Neutrophil (primary cell): ENCODE results near the gene FSD1.

Experiments
- H3K27ac ChIP-seq: fragments of 200-600 bp; sonication (generic); 2 replicates; pipeline ENCODE4 v1.5.1; 2016; ENCODE audit warnings: mild to moderate bottlenecking, moderate library complexity
- H3K27me3 ChIP-seq: fragments of 200-600 bp; sonication (generic); 2 replicates; pipeline ENCODE4 v1.6.0; 2016; ENCODE audit warnings: mild to moderate bottlenecking
- H3K36me3 ChIP-seq: fragments of 200-600 bp; sonication (generic); 2 replicates; pipeline ENCODE4 v1.5.1; 2017
- H3K4me1 ChIP-seq, 2 experiments: fragments of 200-600 bp in 1 of 2; sonication (generic) in 1 of 2; 1 replicate in 1 of 2; 2 replicates in 1 of 2; pipeline versions ENCODE4 v1.5.1 to v1.6.1; 2013 to 2016; ENCODE audit warnings: low read depth in 1 of 2, low read length in 1 of 2, mild to moderate bottlenecking in 1 of 2, moderate library complexity in 1 of 2; ENCODE audit not compliant: control insufficient read depth in 1 of 2, insufficient read depth in 1 of 2
- H3K4me3 ChIP-seq, 2 experiments: fragments of 200-600 bp in 1 of 2; sonication (generic) in 1 of 2; 1 replicate in 1 of 2; 2 replicates in 1 of 2; pipeline ENCODE4 v1.5.1; 2013 to 2016; ENCODE audit warnings: low read depth in 1 of 2, low read length in 1 of 2, mild to moderate bottlenecking in 1 of 2, moderate library complexity in 1 of 2
- H3K9me3 ChIP-seq: fragments of 200-600 bp; sonication (generic); 2 replicates; pipeline ENCODE4 v1.5.1; 2016
- CTCF ChIP-seq: fragments of 200-600 bp; sonication (generic); IDR thresholded peaks from 2 replicates; pipeline ENCODE4 v1.5.1; 2016; ENCODE audit warnings: antibody characterized with exemption

FSD1 gene

GRCh38 chr19:4304538-4305256 lies at the start of gene FSD1:
Gene FSD1 (plus strand): TSS chr19:4304598. CDS start chr19:4304747, 149 bp downstream.
- peaks cover 33% of the 10 kb centered on the region for H3K27me3 ChIP-seq
- no peak for TF ChIP-seq CTCF
- H3K4me3 ChIP-seq: no peak within 1 kb of the TSS
- H3K9me3 ChIP-seq: no peaks in the 10 kb centered on the region
- no peaks in the 10 kb centered on the region for H3K4me1 ChIP-seq
- H3K36me3 ChIP-seq: no peaks in the 10 kb centered on the region
- H3K27ac ChIP-seq: no peak within 1 kb of the TSS

GRCh38 chr19:4256563-4256962 lies 47.8 kb upstream of the FSD1 start:
- H3K9me3 ChIP-seq: no peaks in the 10 kb centered on the region
- no peak overlapping the region for H3K4me3 ChIP-seq
- H3K27me3 ChIP-seq: no peaks in the 10 kb centered on the region
- H3K27ac ChIP-seq: no peak overlapping the region
- H3K36me3 ChIP-seq: peaks cover 93% of the 10 kb centered on the region
- H3K4me1 ChIP-seq: no peaks in the 10 kb centered on the region
- no peak for TF ChIP-seq CTCF

GRCh38 chr19:4257025-4257424 lies 47.4 kb upstream of the FSD1 start:
- no peak for TF ChIP-seq CTCF
- no peaks in the 10 kb centered on the region for H3K4me1 ChIP-seq
- H3K9me3 ChIP-seq: no peaks in the 10 kb centered on the region
- H3K4me3 ChIP-seq: no peak overlapping the region
- H3K27ac ChIP-seq: no peak overlapping the region
- no peaks in the 10 kb centered on the region for H3K27me3 ChIP-seq
- H3K36me3 ChIP-seq: peaks cover 93% of the 10 kb centered on the region

- H3K36me3 ChIP-seq: peaks cover 92% of the 10 kb centered on the region
- no peak overlapping the region for H3K27ac ChIP-seq
- no peaks in the 10 kb centered on the region for H3K27me3 ChIP-seq
- H3K9me3 ChIP-seq: no peaks in the 10 kb centered on the region
- TF ChIP-seq CTCF: no peak
- H3K4me1 ChIP-seq: no peaks in the 10 kb centered on the region
- no peak overlapping the region for H3K4me3 ChIP-seq
These were observed 46.2 kb upstream of the FSD1 start for GRCh38 chr19:4258181-4258580.

- no peak for TF ChIP-seq CTCF
These were observed 43.7 kb upstream of the FSD1 start for GRCh38 chr19:4260613-4261191.

More at GRCh38 chr19:4260613-4261191, 43.7 kb upstream of the FSD1 start:
- H3K9me3 ChIP-seq: no peaks in the 10 kb centered on the region
- H3K4me1 ChIP-seq: no peaks in the 10 kb centered on the region
- no peak overlapping the region for H3K4me3 ChIP-seq
- no peak overlapping the region for H3K27ac ChIP-seq
- H3K36me3 ChIP-seq: peaks cover 90% of the 10 kb centered on the region
- no peaks in the 10 kb centered on the region for H3K27me3 ChIP-seq
